Activated CD4-positive, alpha-beta T cell treated with anti-CD3 and anti-CD28 coated beads, Interleukin-2, amount 10 ng/mL, durations not matched to agents 24 days and 14 days (primary cell): ENCODE measurements around the gene UMOD. TPM values are rescaled to one million over a fixed set of nuclear protein-coding genes. Genes with fewer than 3 reads are reported as not detected.

Experiments used
- DNase-seq: peaks from one replicate; pipeline ENCODE4 v3.0.0; 2022
- H3K27ac Mint-ChIP-seq: one replicate; pipeline ENCODE4 v1.8.0; 2022; ENCODE audit warnings: mild to moderate bottlenecking, mixed read lengths
- H3K27me3 Mint-ChIP-seq: one replicate; pipeline ENCODE4 v1.8.0; 2022; ENCODE audit warnings: mixed read lengths
- H3K36me3 Mint-ChIP-seq: one replicate; pipeline ENCODE4 v1.8.0; 2022; ENCODE audit warnings: low read depth, mild to moderate bottlenecking, mixed read lengths
- H3K4me1 Mint-ChIP-seq: one replicate; pipeline ENCODE4 v1.8.0; 2021; ENCODE audit warnings: mixed read lengths
- H3K4me3 Mint-ChIP-seq: one replicate; pipeline ENCODE4 v1.8.0; 2022; ENCODE audit warnings: mild to moderate bottlenecking, moderate library complexity, mixed read lengths
- H3K9me3 Mint-ChIP-seq: one replicate; pipeline ENCODE4 v1.8.0; 2021; ENCODE audit warnings: mixed read lengths
- intact Hi-C: fragments of 100-400 bp; cut with micrococcal nuclease; formaldehyde crosslinking; loops from one replicate; pipeline ENCODE4 v1.15.1; 2023
- total RNA-seq: library from RNA; stranded (reverse); gene quantifications from 2 replicates; pipeline ENCODE4 v1.2.3, GENCODE V29; 2022

Gene UMOD
- not detected in 2 replicates for total RNA-seq

GRCh38 chr16:20352615-20353014 is at the start of gene UMOD:
Gene UMOD (minus strand): TSS chr16:20352715. CDS start chr16:20350737, 1,978 bp downstream.
- H3K4me3 Mint-ChIP-seq: no peak within 1 kb of the TSS
- H3K27me3 Mint-ChIP-seq: no peaks in the 10 kb centered on the region
- DNase-seq: no peak
- H3K27ac Mint-ChIP-seq: no peak within 1 kb of the TSS
- intact Hi-C loops: no loop called here
- no peaks in the 10 kb centered on the region for H3K36me3 Mint-ChIP-seq
- no peaks in the 10 kb centered on the region for H3K4me1 Mint-ChIP-seq
- no peaks in the 10 kb centered on the region for H3K9me3 Mint-ChIP-seq

DNA sequence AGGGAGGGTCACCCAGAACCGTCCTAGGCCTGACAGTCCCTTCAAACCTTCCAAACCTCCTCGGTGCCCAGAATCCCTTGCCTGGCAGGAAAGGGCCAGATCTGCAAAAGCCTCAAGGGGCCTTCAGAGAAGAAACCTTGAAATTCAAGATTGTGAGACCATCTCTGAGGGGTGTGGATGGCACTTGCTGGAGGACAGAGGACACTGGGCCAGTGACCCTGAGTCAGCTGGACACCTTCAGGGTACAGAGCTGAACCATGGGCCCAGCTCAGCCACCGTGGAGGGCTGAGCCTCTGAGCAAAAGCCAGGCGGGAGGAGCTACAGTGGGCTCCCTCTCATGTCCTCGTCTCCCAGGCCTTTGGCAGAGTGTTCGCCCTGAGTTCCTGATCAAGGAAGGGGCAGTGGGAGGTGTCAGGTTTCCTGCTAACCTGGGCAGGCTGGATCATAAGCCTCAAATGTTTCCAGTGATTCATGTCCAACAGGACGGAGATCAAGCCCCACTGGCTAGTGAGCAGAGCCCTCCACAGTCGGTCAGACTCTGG is 49.0 kb upstream of the UMOD start:
- Mint-ChIP-seq H3K4me1 (no peaks in the 10 kb centered on the region), H3K4me3 (no peak overlapping the region), H3K36me3 (no peaks in the 10 kb centered on the region), H3K27me3 (no peaks in the 10 kb centered on the region), H3K9me3 (no peaks in the 10 kb centered on the region), H3K27ac (no peak overlapping the region)
- intact Hi-C loops: no loop called here
- DNase-seq: no peak

GRCh38 chr16:20401066-20401465 is 48.6 kb upstream of the UMOD start:
- no peak for DNase-seq
- H3K27ac Mint-ChIP-seq: no peak overlapping the region
- no peak overlapping the region for H3K4me3 Mint-ChIP-seq
- no peaks in the 10 kb centered on the region for H3K9me3 Mint-ChIP-seq
- intact Hi-C loops: no loop called here
- H3K27me3 Mint-ChIP-seq: no peaks in the 10 kb centered on the region
- H3K36me3 Mint-ChIP-seq: no peaks in the 10 kb centered on the region
- H3K4me1 Mint-ChIP-seq: no peaks in the 10 kb centered on the region

DNA sequence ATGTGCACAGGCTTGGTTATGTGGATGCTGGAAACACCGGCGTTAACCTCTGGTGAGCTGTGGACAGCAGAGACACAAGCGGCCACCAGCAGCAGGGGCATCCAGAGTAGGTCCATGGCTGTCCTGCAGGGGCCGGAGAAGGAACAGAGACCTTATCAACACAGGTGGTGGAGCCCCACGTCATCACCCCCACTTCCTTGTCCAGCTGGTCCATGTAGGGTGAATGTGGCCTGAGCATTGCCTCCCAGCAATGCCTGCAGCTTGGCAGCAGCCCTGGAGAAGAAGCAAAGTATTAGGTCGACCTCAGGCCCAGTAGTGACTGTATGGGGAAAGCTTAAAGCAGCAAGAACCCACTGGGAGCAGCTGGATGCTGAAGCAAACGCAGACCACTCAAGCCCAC is 46.7 kb upstream of the UMOD start:
- intact Hi-C loops: no loop called here
- no peaks in the 10 kb centered on the region for H3K27me3 Mint-ChIP-seq
- H3K27ac Mint-ChIP-seq: no peak overlapping the region
- no peak for DNase-seq
- no peak overlapping the region for H3K4me3 Mint-ChIP-seq
- no peaks in the 10 kb centered on the region for H3K9me3 Mint-ChIP-seq
- no peaks in the 10 kb centered on the region for H3K4me1 Mint-ChIP-seq
- no peaks in the 10 kb centered on the region for H3K36me3 Mint-ChIP-seq

GRCh38 chr16:20398603-20399002 is 46.1 kb upstream of the UMOD start:
- no peaks in the 10 kb centered on the region for H3K36me3 Mint-ChIP-seq
- H3K4me1 Mint-ChIP-seq: no peaks in the 10 kb centered on the region
- H3K4me3 Mint-ChIP-seq: no peak overlapping the region
- H3K9me3 Mint-ChIP-seq: no peaks in the 10 kb centered on the region
- no peak for DNase-seq
- no peaks in the 10 kb centered on the region for H3K27me3 Mint-ChIP-seq
- intact Hi-C loops: no loop called here
- H3K27ac Mint-ChIP-seq: no peak overlapping the region

GRCh38 chr16:20397468-20398074 is 45.1 kb upstream of the UMOD start:
- H3K9me3 Mint-ChIP-seq: no peaks in the 10 kb centered on the region
- DNase-seq: no peak
- H3K36me3 Mint-ChIP-seq: no peaks in the 10 kb centered on the region
- H3K4me1 Mint-ChIP-seq: no peaks in the 10 kb centered on the region
- no peaks in the 10 kb centered on the region for H3K27me3 Mint-ChIP-seq
- intact Hi-C loops: no loop called here
- no peak overlapping the region for H3K4me3 Mint-ChIP-seq
- H3K27ac Mint-ChIP-seq: no peak overlapping the region

- Mint-ChIP-seq H3K4me1 (no peaks in the 10 kb centered on the region), H3K27me3 (no peaks in the 10 kb centered on the region), H3K9me3 (no peaks in the 10 kb centered on the region), H3K36me3 (no peaks in the 10 kb centered on the region), H3K27ac (no peak overlapping the region), H3K4me3 (no peak overlapping the region)
- DNase-seq: no peak
- intact Hi-C loops: no loop called here
These were observed 44.4 kb upstream of the UMOD start for GRCh38 chr16:20396846-20397467.

DNA sequence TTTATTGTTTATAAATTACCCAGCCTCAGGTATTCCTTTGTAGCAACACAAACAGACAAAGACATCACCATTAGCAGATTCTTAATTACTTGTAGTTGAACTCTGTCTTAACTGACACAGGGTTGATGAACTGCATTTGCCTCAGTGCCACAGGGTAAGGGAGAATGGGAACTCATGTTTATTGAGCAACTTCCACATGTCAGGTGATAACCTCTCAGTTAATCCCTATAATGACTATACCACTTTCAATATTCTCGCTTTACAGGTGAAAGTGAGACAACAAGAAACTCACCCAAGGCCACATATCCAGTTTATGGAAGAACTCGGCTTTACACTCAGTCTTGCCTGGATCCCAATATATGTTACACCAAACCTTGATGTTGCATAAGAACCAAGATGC is 43.4 kb upstream of the UMOD start:
- H3K27me3 Mint-ChIP-seq: no peaks in the 10 kb centered on the region
- intact Hi-C loops: no loop called here
- H3K9me3 Mint-ChIP-seq: no peaks in the 10 kb centered on the region
- no peak overlapping the region for H3K27ac Mint-ChIP-seq
- no peak overlapping the region for H3K4me3 Mint-ChIP-seq
- no peak for DNase-seq
- no peaks in the 10 kb centered on the region for H3K36me3 Mint-ChIP-seq
- no peaks in the 10 kb centered on the region for H3K4me1 Mint-ChIP-seq

- H3K9me3 Mint-ChIP-seq: no peaks in the 10 kb centered on the region
- no peak for DNase-seq
- no peak overlapping the region for H3K27ac Mint-ChIP-seq
- no peaks in the 10 kb centered on the region for H3K36me3 Mint-ChIP-seq
- no peaks in the 10 kb centered on the region for H3K4me1 Mint-ChIP-seq
- H3K27me3 Mint-ChIP-seq: no peaks in the 10 kb centered on the region
- intact Hi-C loops: no loop called here
- no peak overlapping the region for H3K4me3 Mint-ChIP-seq
These were observed 41.5 kb upstream of the UMOD start for GRCh38 chr16:20393801-20394577.

- H3K27me3 Mint-ChIP-seq: no peaks in the 10 kb centered on the region
- no peaks in the 10 kb centered on the region for H3K4me1 Mint-ChIP-seq
- H3K36me3 Mint-ChIP-seq: no peaks in the 10 kb centered on the region
- intact Hi-C loops: no loop called here
- no peak overlapping the region for H3K27ac Mint-ChIP-seq
- no peaks in the 10 kb centered on the region for H3K9me3 Mint-ChIP-seq
- DNase-seq: no peak
- no peak overlapping the region for H3K4me3 Mint-ChIP-seq
These were observed 38.5 kb upstream of the UMOD start for GRCh38 chr16:20391045-20391444.

DNA sequence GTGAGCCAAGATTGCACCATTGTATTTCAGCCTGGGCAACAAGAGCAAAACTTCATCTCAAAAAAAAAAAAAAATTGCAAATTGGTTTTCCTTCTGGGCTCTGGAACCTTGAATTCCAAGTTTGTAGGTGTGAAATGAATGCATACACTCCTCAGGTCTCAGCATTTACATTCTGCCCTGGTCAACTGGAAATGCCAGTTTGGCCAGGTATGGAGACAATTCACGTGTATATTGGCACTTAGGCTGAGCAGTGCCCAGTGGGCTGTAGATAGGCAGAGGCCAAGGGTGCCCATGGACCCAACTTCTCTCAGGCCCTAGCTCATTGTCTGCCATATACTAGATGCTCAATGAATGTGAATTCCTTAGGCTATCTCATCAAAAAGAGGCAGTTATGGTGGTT is 36.3 kb upstream of the UMOD start:
- no peaks in the 10 kb centered on the region for H3K27me3 Mint-ChIP-seq
- H3K36me3 Mint-ChIP-seq: no peaks in the 10 kb centered on the region
- H3K4me3 Mint-ChIP-seq: no peak overlapping the region
- intact Hi-C loops: no loop called here
- no peaks in the 10 kb centered on the region for H3K9me3 Mint-ChIP-seq
- H3K27ac Mint-ChIP-seq: no peak overlapping the region
- H3K4me1 Mint-ChIP-seq: no peaks in the 10 kb centered on the region
- no peak for DNase-seq

- Mint-ChIP-seq H3K36me3 (no peaks in the 10 kb centered on the region), H3K4me1 (no peaks in the 10 kb centered on the region), H3K27me3 (no peaks in the 10 kb centered on the region), H3K27ac (no peak overlapping the region), H3K9me3 (no peaks in the 10 kb centered on the region), H3K4me3 (no peak overlapping the region)
- intact Hi-C loops: no loop called here
- no peak for DNase-seq
These were observed 35.5 kb upstream of the UMOD start for GRCh38 chr16:20387978-20388377.

- peak; percentile 83 for DNase-seq
These were observed 33.6 kb upstream of the UMOD start for GRCh38 chr16:20385844-20386832.

More at GRCh38 chr16:20385844-20386832, 33.6 kb upstream of the UMOD start:
- intact Hi-C loops: loop anchor here (1.0 kb wide), 1 partner anchor 479 kb away; no protein-coding TSS in a partner anchor
- H3K27me3 Mint-ChIP-seq: no peaks in the 10 kb centered on the region
- no peaks in the 10 kb centered on the region for H3K4me1 Mint-ChIP-seq
- H3K4me3 Mint-ChIP-seq: no peak overlapping the region
- H3K36me3 Mint-ChIP-seq: no peaks in the 10 kb centered on the region
- H3K9me3 Mint-ChIP-seq: no peaks in the 10 kb centered on the region
- no peak overlapping the region for H3K27ac Mint-ChIP-seq
